Neural progenitor cell (in vitro differentiated cells): ENCODE measurements around the gene KRT26.

Experiments used
- EZH2phosphoT487 ChIP-seq: fragments of 200-600 bp; sonication (generic); IDR thresholded peaks from 2 replicates; pipeline ENCODE4 v1.6.1; 2017; ENCODE audit warnings: antibody characterized with exemption
- TF ChIP-seq, protein P1 (sequence below): fragments of 200-600 bp; sonication (generic); IDR thresholded peaks from 2 replicates; pipeline ENCODE4 v1.5.1; 2017; ENCODE audit warnings: antibody characterized with exemption, mild to moderate bottlenecking

DNA sequence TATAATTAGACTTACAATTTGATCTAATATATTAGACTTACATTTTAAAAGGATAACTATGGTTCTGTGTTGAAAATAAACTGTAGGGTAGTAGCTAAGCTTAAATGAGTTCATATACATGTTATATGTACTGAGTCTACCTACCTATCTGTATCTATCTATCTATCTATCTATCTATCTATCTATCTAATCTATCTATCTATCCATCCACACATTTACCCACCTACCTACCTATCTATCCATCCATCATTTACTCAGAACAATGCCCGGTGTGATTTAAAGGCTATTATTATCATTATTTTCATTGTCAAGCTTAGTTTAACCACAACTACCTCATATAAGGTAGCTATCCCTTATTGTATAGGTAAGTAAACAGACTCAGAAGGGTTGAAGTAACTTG is 43.4 kb upstream of the KRT26 start:
- TF ChIP-seq, protein P1, sequence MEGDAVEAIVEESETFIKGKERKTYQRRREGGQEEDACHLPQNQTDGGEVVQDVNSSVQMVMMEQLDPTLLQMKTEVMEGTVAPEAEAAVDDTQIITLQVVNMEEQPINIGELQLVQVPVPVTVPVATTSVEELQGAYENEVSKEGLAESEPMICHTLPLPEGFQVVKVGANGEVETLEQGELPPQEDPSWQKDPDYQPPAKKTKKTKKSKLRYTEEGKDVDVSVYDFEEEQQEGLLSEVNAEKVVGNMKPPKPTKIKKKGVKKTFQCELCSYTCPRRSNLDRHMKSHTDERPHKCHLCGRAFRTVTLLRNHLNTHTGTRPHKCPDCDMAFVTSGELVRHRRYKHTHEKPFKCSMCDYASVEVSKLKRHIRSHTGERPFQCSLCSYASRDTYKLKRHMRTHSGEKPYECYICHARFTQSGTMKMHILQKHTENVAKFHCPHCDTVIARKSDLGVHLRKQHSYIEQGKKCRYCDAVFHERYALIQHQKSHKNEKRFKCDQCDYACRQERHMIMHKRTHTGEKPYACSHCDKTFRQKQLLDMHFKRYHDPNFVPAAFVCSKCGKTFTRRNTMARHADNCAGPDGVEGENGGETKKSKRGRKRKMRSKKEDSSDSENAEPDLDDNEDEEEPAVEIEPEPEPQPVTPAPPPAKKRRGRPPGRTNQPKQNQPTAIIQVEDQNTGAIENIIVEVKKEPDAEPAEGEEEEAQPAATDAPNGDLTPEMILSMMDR: no peak
- TF ChIP-seq EZH2phosphoT487: no peak
